Pancreas (tissue), 10 donors: Measurements from ENCODE around the gene S100B. TPM values are rescaled to one million over a fixed set of nuclear protein-coding genes. Genes with fewer than 3 reads are reported as not detected.

Experiments
- ATAC-seq, 4 donors: fragments of 200-7000 bp; cut with Tn5 transposase; one replicate each; pipeline versions ENCODE4 v1.8.0 to v1.9.1; 2020; ENCODE audit warnings: mild to moderate bottlenecking in 4 of 4, moderate library complexity in 4 of 4
- DNase-seq, 6 donors: peaks; one replicate each; pipeline ENCODE4 v3.0.0-alpha.2; 2020
- FAIRE-seq: peaks from 2 replicates; lab custom pipeline; 2012; peaks lifted over from hg19 to GRCh38; lab: Jason Lieb, UNC
- H3K27ac ChIP-seq, 4 donors: fragments of 200-600 bp; sonication (generic); 1 replicate in 3 of 4; 2 replicates in 1 of 4; pipeline versions ENCODE4 v1.5.0 to v1.8.0; 2020
- H3K27me3 ChIP-seq, 4 donors: fragments of 200-600 bp; one replicate each; pipeline ENCODE4 v1.8.0; 2021
- H3K36me3 ChIP-seq, 3 donors: fragments of 200-600 bp; sonication (generic) in 1 of 3; one replicate each; pipeline versions ENCODE4 v1.5.0 to v1.8.0; 2020 to 2021
- H3K4me1 ChIP-seq, 3 donors: fragments of 200-600 bp; one replicate each; pipeline ENCODE4 v1.8.0; 2021
- H3K4me3 ChIP-seq, 4 donors: fragments of 200-600 bp; sonication (generic) in 2 of 4; one replicate each; pipeline versions ENCODE4 v1.5.0 to v1.8.0; 2020 to 2021
- H3K9me3 ChIP-seq, 4 donors: fragments of 200-600 bp; one replicate each; pipeline ENCODE4 v1.8.0; 2021
- WGBS, 2 donors: extraction: QIAGEN DNeasy Blood & Tissue Kit; methylation state at CpG; one replicate each; pipeline ENCODE4 v1.1.7; 2013; 5-methylcytosine and 5-hydroxymethylcytosine counted together
- intact Hi-C, 3 donors: fragments of 100-400 bp; cut with DNase I; formaldehyde crosslinking; loops; one replicate each; pipeline versions ENCODE4 v1.11.1 to v1.14.2; 2022
- polyA plus RNA-seq, 2 donors: library from polyadenylated mRNA; stranded (reverse); fragments of 200-250 nt; gene quantifications; one replicate each; pipeline ENCODE4 v1.2.3, GENCODE V29; 2013
- total RNA-seq, 6 donors: library from RNA; stranded (reverse); fragmentation: NEBNext Ultra II Directional in 4 of 6; extraction: Animal tissue kit (Norgen Biotek cat#: 25700) in 4 of 6; gene quantifications; one replicate each; pipeline versions ENCODE4 v1.2.1 to v1.2.4, GENCODE V29; 2021 to 2023
- TF ChIP-seq, protein P1 (sequence below), 4 donors: fragments of 200-600 bp; sonication (generic) in 3 of 4; IDR thresholded peaks; one replicate each; pipeline versions ENCODE4 v1.5.0 to v1.8.0; 2021; ENCODE audit warnings: antibody characterized with exemption in 4 of 4
- donor health status: healthy with polysubstance abuse.
- donor health status: DM: no; HTN: no; CAD: no; lungs with moderate emphysema.
- donor health status: DM: no; HTN: no; CAD: no.
- donor health status: control.
- donor health status: control.
- donor health status: Bipolar disorder and iron deficiency.
- donor health status: DM: yes; HTN: yes; CAD: no.
- donor health status: DM: no; HTN: no; CAD: no.
- donor health status: DM: no; HTN: no; CAD: no.
- donor health status: DM: yes; HTN: yes; CAD: no.

Gene S100B
- total and polyA plus RNA-seq, 8 donors: 0.46 to 10.8 (median 2.0) TPM

GRCh38 chr21:46648539-46648938 lies 43.7 kb upstream of the S100B start:
- no peak overlapping the region for H3K4me3 ChIP-seq
- FAIRE-seq: no peak
- H3K4me1 ChIP-seq: no peaks in the 10 kb centered on the region
- H3K27ac ChIP-seq: no peak overlapping the region
- H3K9me3 ChIP-seq: no peaks in the 10 kb centered on the region
- 92 to 95% methylated on average over 27 of the region's 27 CpGs for WGBS, 2 donors
- no peak for ATAC-seq
- TF ChIP-seq, protein P1, sequence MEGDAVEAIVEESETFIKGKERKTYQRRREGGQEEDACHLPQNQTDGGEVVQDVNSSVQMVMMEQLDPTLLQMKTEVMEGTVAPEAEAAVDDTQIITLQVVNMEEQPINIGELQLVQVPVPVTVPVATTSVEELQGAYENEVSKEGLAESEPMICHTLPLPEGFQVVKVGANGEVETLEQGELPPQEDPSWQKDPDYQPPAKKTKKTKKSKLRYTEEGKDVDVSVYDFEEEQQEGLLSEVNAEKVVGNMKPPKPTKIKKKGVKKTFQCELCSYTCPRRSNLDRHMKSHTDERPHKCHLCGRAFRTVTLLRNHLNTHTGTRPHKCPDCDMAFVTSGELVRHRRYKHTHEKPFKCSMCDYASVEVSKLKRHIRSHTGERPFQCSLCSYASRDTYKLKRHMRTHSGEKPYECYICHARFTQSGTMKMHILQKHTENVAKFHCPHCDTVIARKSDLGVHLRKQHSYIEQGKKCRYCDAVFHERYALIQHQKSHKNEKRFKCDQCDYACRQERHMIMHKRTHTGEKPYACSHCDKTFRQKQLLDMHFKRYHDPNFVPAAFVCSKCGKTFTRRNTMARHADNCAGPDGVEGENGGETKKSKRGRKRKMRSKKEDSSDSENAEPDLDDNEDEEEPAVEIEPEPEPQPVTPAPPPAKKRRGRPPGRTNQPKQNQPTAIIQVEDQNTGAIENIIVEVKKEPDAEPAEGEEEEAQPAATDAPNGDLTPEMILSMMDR (IDR thresholded peaks at IDR 0.05): no peak
- peak in 1 of 6 donors; percentile 41 for DNase-seq
- H3K36me3 ChIP-seq: peaks cover 0 to 66% (median 11%) of the 10 kb centered on the region in 3 donors
- no peaks in the 10 kb centered on the region for H3K27me3 ChIP-seq
- intact Hi-C loops: no loop called here

DNA sequence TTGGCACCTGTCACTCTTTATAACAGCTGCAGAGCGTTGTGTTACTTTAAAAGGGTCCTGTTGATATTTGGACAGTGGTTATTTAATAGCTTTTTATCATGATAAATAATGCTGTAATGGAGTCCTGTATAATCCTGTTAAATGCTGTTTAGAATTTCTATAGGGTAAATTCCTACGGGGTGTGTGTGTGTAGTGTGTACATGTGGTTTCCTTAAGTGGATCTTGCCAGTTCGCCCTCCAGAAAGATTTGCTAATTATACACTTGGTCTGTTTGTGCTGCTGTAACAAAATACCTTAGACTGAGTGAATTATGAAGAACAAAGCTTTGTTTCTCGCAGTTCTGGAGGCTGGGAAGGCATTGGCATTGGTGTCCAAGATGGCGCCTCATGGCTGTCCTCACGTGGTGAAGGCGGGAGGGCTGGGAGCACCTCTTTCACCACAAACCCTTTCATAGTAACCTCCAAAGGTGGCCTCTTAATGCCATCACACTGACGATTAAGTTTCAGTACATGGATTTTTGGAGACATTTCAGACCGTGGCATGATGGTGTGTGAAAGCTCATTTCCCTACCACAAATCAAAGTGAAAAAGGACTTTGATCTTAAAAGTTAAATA lies 41.8 kb upstream of the S100B start:
- H3K4me3 ChIP-seq: no peak overlapping the region
- H3K4me1 ChIP-seq: no peaks in the 10 kb centered on the region
- 94 to 96% methylated on average over 9 of the region's 9 CpGs for WGBS, 2 donors
- no peak for ATAC-seq
- FAIRE-seq: no peak
- H3K9me3 ChIP-seq: no peaks in the 10 kb centered on the region
- TF ChIP-seq, protein P1 (IDR thresholded peaks at IDR 0.05): no peak
- peaks cover 0 to 58% (median 11%) of the 10 kb centered on the region in 3 donors for H3K36me3 ChIP-seq
- H3K27ac ChIP-seq: no peak overlapping the region
- intact Hi-C loops: no loop called here
- no peak for DNase-seq
- H3K27me3 ChIP-seq: no peaks in the 10 kb centered on the region

- DNase-seq: peak in 1 of 6 donors; percentile 18
- no peak for ATAC-seq
- Histone ChIP-seq H3K9me3 (no peaks in the 10 kb centered on the region), H3K27ac (no peak overlapping the region), H3K36me3 (peaks cover 0 to 54% (median 11%) of the 10 kb centered on the region in 3 donors), H3K4me3 (no peak overlapping the region), H3K4me1 (no peaks in the 10 kb centered on the region), H3K27me3 (no peaks in the 10 kb centered on the region)
- WGBS, 2 donors: 97 to 98% methylated on average over 5 of the region's 5 CpGs
- intact Hi-C loops: no loop called here
- TF ChIP-seq, protein P1 (IDR thresholded peaks at IDR 0.05): no peak
- no peak for FAIRE-seq
Measured at GRCh38 chr21:46645840-46646239, 41.0 kb upstream of the S100B start.

DNA sequence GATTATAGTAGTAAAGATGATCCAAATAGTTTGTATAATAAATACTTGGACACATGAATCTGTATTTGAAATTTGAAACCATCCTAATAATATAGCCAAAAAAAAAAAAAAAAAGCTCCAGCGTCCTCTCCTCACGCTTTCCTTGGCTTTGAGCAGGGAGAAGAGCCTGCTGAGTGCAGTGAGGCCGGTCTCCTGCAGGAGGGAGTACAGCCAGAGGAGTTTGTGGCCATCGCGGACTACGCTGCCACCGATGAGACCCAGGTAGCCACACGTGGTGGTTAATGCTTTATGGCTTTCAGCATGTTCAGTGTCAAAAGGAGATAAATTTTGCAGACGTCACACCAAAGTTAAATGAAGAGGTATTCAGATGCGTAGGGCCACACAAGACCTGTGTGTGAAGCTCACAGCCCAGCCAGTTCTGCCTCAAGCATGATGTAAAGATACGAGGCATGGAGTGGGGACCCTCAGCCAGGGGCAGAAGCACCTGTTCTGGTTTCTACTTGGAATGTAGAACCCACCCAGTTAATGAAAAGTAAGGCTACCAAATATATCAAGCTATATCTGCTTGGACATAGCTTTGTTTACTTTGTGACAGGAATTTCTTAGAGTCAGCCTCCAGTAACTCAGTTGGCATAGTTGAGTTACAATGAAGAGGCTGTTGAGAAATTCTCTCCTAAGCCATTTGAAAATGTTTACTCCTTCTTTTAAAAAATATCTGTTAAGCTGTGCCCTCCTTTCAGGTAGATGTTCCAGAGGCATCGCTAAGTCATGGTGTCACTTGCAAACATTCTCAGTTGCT lies 38.7 kb upstream of the S100B start:
- peaks cover 0 to 34% (median 6%) of the 10 kb centered on the region in 3 donors for H3K36me3 ChIP-seq
- no peaks in the 10 kb centered on the region for H3K27me3 ChIP-seq
- H3K9me3 ChIP-seq: no peaks in the 10 kb centered on the region
- intact Hi-C loops: no loop called here
- no peak for DNase-seq
- TF ChIP-seq, protein P1 (IDR thresholded peaks at IDR 0.05): no peak
- peaks cover 0 to 8% (median 3%) of the 10 kb centered on the region in 3 donors for H3K4me1 ChIP-seq
- H3K27ac ChIP-seq: no peak overlapping the region
- no peak for FAIRE-seq
- H3K4me3 ChIP-seq: no peak overlapping the region
- WGBS, 2 donors: 82 to 87% methylated on average over 12 of the region's 12 CpGs
- ATAC-seq: no peak
